WTC11 (cell line): Measurements from ENCODE around the gene SYNGR2. TPM values are rescaled to one million over a fixed set of nuclear protein-coding genes. Genes with fewer than 3 reads are reported as not detected.

ENCODE experiments used
- ATAC-seq: fragments of 200-7000 bp; cut with Tn5 transposase; 2 replicates; pipeline ENCODE4 v1.10.0; 2021; ENCODE audit warnings: mild to moderate bottlenecking, moderate library complexity
- CTCF ChIA-PET: fragments of 300-600 bp; sonication (Branson Sonifier 250); formaldehyde crosslinking; loops from one replicate; lab custom pipeline; 2021; ENCODE audit warnings: antibody characterized with exemption; lab: Charles Lee
- POLR2A ChIA-PET: fragments of 350-600 bp; sonication (Branson Sonifier 250); formaldehyde crosslinking; loops from one replicate; lab custom pipeline; 2021; ENCODE audit warnings: antibody characterized with exemption; lab: Charles Lee
- DNase-seq: peaks from one replicate; pipeline ENCODE4 v3.0.0; 2021; ENCODE audit warnings: low spot score
- H3K27ac Mint-ChIP-seq: 2 replicates; pipeline ENCODE4 v1.8.0; 2021; ENCODE audit warnings: mixed read lengths
- H3K27me3 Mint-ChIP-seq: 2 replicates; pipeline ENCODE4 v1.8.0; 2021; ENCODE audit warnings: low read depth, mild to moderate bottlenecking, moderate library complexity, mixed read lengths
- H3K36me3 Mint-ChIP-seq: 2 replicates; pipeline ENCODE4 v1.8.0; 2021; ENCODE audit warnings: mixed read lengths
- H3K4me1 Mint-ChIP-seq: 2 replicates; pipeline ENCODE4 v1.8.0; 2022; ENCODE audit warnings: mixed read lengths
- H3K4me3 Mint-ChIP-seq: 2 replicates; pipeline ENCODE4 v1.8.0; 2021; ENCODE audit warnings: mild to moderate bottlenecking, moderate library complexity, mixed read lengths
- H3K9me3 Mint-ChIP-seq: 2 replicates; pipeline ENCODE4 v1.8.0; 2021; ENCODE audit warnings: mixed read lengths
- CBFB ChIP-seq: sonication (generic); formaldehyde crosslinking; IDR thresholded peaks from 2 replicates; pipeline ENCODE4 v1.8.1; 2022; ENCODE audit warnings: mild to moderate bottlenecking, low read depth, missing genetic modification reagents
- ESRRA ChIP-seq: sonication (generic); formaldehyde crosslinking; IDR thresholded peaks from 2 replicates; pipeline ENCODE4 v1.8.1; 2022; ENCODE audit warnings: mild to moderate bottlenecking, missing genetic modification reagents, borderline replicate concordance
- GABPB1 ChIP-seq: sonication (generic); formaldehyde crosslinking; IDR thresholded peaks from 2 replicates; pipeline ENCODE4 v1.8.1; 2023; ENCODE audit warnings: mild to moderate bottlenecking, missing genetic modification reagents
- GRHL2 ChIP-seq: fragments of 250-450 bp; sonication (Bioruptor Pico); IDR thresholded peaks from 2 replicates; pipeline ENCODE4 v1.8.0; 2022; ENCODE audit warnings: mild to moderate bottlenecking, moderate library complexity; ENCODE audit not compliant: insufficient replicate concordance, severe bottlenecking
- GTF2I ChIP-seq: fragments of 250-450 bp; sonication (Bioruptor Pico); conservative IDR thresholded peaks from 2 replicates; pipeline ENCODE4 v1.4.0; 2021; ENCODE audit warnings: mild to moderate bottlenecking
- HMGA2 ChIP-seq: fragments of 250-450 bp; sonication (Bioruptor Pico); IDR thresholded peaks from 2 replicates; pipeline ENCODE4 v1.4.0; 2021; ENCODE audit warnings: mild to moderate bottlenecking, moderate library complexity
- IRF2 ChIP-seq: sonication (generic); formaldehyde crosslinking; IDR thresholded peaks from 2 replicates; pipeline ENCODE4 v1.8.0; 2022; ENCODE audit warnings: low read depth, missing genetic modification reagents, borderline replicate concordance
- RORB ChIP-seq: fragments of 250-450 bp; sonication (Bioruptor Pico); IDR thresholded peaks from 2 replicates; pipeline ENCODE4 v1.9.0; 2021; ENCODE audit warnings: mild to moderate bottlenecking
- TP53 ChIP-seq: sonication (generic); formaldehyde crosslinking; IDR thresholded peaks from 2 replicates; pipeline ENCODE4 v1.8.1; 2023; ENCODE audit warnings: mild to moderate bottlenecking, missing genetic modification reagents
- ZBTB21 ChIP-seq: sonication (generic); formaldehyde crosslinking; IDR thresholded peaks from 2 replicates; pipeline ENCODE4 v1.8.1; 2023; ENCODE audit warnings: mild to moderate bottlenecking, missing genetic modification reagents, borderline replicate concordance
- ZNF219 ChIP-seq: sonication (generic); formaldehyde crosslinking; IDR thresholded peaks from 2 replicates; pipeline ENCODE4 v1.8.0; 2023; ENCODE audit warnings: missing genetic modification reagents, mild to moderate bottlenecking, borderline replicate concordance
- ZNF263 ChIP-seq: sonication (generic); formaldehyde crosslinking; IDR thresholded peaks from 2 replicates; pipeline ENCODE4 v1.8.1; 2022; ENCODE audit warnings: low read depth, mild to moderate bottlenecking, moderate library complexity, missing genetic modification reagents
- ZNF396 ChIP-seq: fragments of 250-450 bp; sonication (Bioruptor Pico); IDR thresholded peaks from 2 replicates; pipeline ENCODE4 v1.8.0; 2021; ENCODE audit warnings: mild to moderate bottlenecking, moderate library complexity, borderline replicate concordance
- ZNF416 ChIP-seq: fragments of 250-450 bp; sonication (Bioruptor Pico); IDR thresholded peaks from 2 replicates; pipeline ENCODE4 v1.9.0; 2021; ENCODE audit warnings: mild to moderate bottlenecking, inconsistent platforms
- total RNA-seq: library from RNA; stranded (reverse); gene quantifications from 3 replicates; pipeline ENCODE4 v1.2.3, GENCODE V29; 2021
- TF ChIP-seq, protein P1 (sequence below): sonication (generic); formaldehyde crosslinking; IDR thresholded peaks from 2 replicates; pipeline ENCODE4 v1.8.1; 2022; ENCODE audit warnings: mild to moderate bottlenecking, moderate library complexity, missing genetic modification reagents
- TF ChIP-seq, protein P2 (sequence below): sonication (generic); formaldehyde crosslinking; IDR thresholded peaks from 2 replicates; pipeline ENCODE4 v1.8.0; 2022; ENCODE audit warnings: missing genetic modification reagents
- TF ChIP-seq, protein P3 (sequence below): sonication (generic); formaldehyde crosslinking; IDR thresholded peaks from 2 replicates; pipeline ENCODE4 v1.8.1; 2022; ENCODE audit warnings: low read depth, mild to moderate bottlenecking, moderate library complexity, missing genetic modification reagents, borderline replicate concordance
- TF ChIP-seq, protein P4 (sequence below): sonication (generic); formaldehyde crosslinking; IDR thresholded peaks from 2 replicates; pipeline ENCODE4 v1.8.1; 2022; ENCODE audit warnings: low read depth, missing genetic modification reagents, borderline replicate concordance
- TF ChIP-seq, protein P5 (sequence below): sonication (generic); formaldehyde crosslinking; IDR thresholded peaks from 2 replicates; pipeline ENCODE4 v1.8.1; 2023; ENCODE audit warnings: mild to moderate bottlenecking, missing genetic modification reagents, moderate library complexity

The SYNGR2 gene
- total RNA-seq, 1 experiment from 2014 or later, result 47.7 TPM

DNA sequence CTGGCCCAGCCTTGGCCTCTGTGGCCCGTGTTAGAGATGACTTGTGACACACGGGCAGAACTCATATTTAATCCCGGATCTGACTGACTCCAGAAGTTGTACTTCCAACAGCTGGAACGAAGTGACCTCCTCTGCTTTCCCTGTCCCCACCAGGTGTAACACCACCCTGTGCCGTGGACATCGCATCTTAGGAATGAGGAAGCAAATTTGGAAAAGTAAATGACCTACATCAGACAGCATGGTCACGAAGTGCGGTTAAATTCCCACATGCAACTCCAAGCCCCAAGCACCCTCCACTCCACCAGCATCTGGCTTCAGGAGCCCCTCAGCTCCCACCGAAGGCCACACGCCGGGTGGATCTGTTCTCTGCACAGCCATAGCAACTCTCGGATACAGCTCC is 15.5 kb downstream of the SYNGR2 start (continued):
- TF ChIP-seq, protein P1, sequence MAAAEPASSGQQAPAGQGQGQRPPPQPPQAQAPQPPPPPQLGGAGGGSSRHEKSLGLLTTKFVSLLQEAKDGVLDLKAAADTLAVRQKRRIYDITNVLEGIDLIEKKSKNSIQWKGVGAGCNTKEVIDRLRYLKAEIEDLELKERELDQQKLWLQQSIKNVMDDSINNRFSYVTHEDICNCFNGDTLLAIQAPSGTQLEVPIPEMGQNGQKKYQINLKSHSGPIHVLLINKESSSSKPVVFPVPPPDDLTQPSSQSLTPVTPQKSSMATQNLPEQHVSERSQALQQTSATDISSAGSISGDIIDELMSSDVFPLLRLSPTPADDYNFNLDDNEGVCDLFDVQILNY, result no peak

DNA sequence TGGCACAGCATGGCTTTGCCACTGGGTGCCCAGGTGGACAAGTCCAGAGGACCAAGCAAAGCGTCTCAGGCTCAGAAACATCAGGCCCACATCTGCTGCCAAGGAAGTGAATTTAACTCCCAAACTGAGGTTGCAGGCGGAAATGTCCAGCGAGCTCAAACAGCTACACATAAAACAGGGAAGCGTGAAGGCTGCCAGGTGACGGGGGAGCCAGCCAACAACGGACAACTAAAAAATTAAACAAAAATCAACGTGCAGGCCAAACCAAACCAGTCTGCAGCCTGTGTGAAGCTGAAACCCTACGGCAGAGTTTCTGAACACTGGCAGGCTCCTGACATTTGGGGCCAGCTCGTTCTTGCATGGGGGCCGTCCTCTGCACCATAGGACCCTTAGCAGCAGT is 16.0 kb downstream of the SYNGR2 start:
- H3K27me3 Mint-ChIP-seq, result no peaks in the 10 kb centered on the region
- POLR2A ChIA-PET, result no interaction called here
- H3K9me3 Mint-ChIP-seq, result no peaks in the 10 kb centered on the region
- no peak for DNase-seq
- CTCF ChIA-PET, result interaction anchor here (0.7 to 4.9 kb wide), 4 partner anchors 8 to 99 kb away, joined by 3 to 85 read pairs (median 4); no protein-coding TSS in a partner anchor
- TF ChIP-seq, protein P2, sequence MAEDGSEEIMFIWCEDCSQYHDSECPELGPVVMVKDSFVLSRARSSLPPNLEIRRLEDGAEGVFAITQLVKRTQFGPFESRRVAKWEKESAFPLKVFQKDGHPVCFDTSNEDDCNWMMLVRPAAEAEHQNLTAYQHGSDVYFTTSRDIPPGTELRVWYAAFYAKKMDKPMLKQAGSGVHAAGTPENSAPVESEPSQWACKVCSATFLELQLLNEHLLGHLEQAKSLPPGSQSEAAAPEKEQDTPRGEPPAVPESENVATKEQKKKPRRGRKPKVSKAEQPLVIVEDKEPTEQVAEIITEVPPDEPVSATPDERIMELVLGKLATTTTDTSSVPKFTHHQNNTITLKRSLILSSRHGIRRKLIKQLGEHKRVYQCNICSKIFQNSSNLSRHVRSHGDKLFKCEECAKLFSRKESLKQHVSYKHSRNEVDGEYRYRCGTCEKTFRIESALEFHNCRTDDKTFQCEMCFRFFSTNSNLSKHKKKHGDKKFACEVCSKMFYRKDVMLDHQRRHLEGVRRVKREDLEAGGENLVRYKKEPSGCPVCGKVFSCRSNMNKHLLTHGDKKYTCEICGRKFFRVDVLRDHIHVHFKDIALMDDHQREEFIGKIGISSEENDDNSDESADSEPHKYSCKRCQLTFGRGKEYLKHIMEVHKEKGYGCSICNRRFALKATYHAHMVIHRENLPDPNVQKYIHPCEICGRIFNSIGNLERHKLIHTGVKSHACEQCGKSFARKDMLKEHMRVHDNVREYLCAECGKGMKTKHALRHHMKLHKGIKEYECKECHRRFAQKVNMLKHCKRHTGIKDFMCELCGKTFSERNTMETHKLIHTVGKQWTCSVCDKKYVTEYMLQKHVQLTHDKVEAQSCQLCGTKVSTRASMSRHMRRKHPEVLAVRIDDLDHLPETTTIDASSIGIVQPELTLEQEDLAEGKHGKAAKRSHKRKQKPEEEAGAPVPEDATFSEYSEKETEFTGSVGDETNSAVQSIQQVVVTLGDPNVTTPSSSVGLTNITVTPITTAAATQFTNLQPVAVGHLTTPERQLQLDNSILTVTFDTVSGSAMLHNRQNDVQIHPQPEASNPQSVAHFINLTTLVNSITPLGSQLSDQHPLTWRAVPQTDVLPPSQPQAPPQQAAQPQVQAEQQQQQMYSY (CRISPR knock-in tag), result no peak
- TF ChIP-seq GRHL2 (CRISPR knock-in tag) (no peak), GABPB1 (CRISPR knock-in tag) (no peak), ZNF219 (CRISPR knock-in tag) (no peak), IRF2 (no peak), CBFB (no peak), GTF2I (CRISPR knock-in tag) (no peak), TP53 (CRISPR knock-in tag) (no peak), RORB (CRISPR knock-in tag) (no peak), ESRRA (no peak)
- TF ChIP-seq, protein P3, sequence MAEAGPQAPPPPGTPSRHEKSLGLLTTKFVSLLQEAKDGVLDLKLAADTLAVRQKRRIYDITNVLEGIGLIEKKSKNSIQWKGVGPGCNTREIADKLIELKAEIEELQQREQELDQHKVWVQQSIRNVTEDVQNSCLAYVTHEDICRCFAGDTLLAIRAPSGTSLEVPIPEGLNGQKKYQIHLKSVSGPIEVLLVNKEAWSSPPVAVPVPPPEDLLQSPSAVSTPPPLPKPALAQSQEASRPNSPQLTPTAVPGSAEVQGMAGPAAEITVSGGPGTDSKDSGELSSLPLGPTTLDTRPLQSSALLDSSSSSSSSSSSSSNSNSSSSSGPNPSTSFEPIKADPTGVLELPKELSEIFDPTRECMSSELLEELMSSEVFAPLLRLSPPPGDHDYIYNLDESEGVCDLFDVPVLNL (CRISPR knock-in tag), result no peak
- TF ChIP-seq, protein P4, sequence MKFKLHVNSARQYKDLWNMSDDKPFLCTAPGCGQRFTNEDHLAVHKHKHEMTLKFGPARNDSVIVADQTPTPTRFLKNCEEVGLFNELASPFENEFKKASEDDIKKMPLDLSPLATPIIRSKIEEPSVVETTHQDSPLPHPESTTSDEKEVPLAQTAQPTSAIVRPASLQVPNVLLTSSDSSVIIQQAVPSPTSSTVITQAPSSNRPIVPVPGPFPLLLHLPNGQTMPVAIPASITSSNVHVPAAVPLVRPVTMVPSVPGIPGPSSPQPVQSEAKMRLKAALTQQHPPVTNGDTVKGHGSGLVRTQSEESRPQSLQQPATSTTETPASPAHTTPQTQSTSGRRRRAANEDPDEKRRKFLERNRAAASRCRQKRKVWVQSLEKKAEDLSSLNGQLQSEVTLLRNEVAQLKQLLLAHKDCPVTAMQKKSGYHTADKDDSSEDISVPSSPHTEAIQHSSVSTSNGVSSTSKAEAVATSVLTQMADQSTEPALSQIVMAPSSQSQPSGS (CRISPR knock-in tag), result no peak
- TF ChIP-seq, protein P5, sequence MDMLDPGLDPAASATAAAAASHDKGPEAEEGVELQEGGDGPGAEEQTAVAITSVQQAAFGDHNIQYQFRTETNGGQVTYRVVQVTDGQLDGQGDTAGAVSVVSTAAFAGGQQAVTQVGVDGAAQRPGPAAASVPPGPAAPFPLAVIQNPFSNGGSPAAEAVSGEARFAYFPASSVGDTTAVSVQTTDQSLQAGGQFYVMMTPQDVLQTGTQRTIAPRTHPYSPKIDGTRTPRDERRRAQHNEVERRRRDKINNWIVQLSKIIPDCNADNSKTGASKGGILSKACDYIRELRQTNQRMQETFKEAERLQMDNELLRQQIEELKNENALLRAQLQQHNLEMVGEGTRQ (CRISPR knock-in tag), result no peak
- peaks cover 24% of the 10 kb centered on the region for H3K4me1 Mint-ChIP-seq
- peaks cover 55% of the 10 kb centered on the region for H3K36me3 Mint-ChIP-seq
- H3K4me3 Mint-ChIP-seq, result peak overlapping the region; percentile 37; the same call in 1 of the 2 replicates
- ATAC-seq, result no peak
- 0 out of 2 replicates have a peak overlapping the region, but pooled peaks have one; percentile 19 for H3K27ac Mint-ChIP-seq

DNA sequence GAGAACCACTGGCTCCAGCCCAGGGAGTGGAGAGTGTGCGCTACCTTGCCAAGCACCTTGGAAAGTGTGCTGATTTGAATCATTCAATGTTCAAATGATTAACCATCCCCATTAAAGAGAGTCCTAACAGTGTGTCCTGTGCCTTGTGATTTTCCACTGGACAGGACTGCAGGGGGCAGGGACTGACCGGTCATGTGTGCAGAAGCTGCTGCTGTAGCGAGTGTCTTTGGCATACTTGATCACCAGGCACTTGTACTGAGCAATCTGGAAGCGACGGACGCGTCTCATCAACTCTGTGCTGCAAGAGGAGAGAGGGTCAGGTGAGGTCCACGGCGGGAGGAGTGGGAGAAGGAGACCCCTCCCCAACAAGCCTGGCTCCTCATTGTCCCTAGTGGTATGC is 16.5 kb downstream of the SYNGR2 start:
- ATAC-seq, result no peak
- peaks cover 50% of the 10 kb centered on the region for H3K36me3 Mint-ChIP-seq
- DNase-seq, result no peak
- CTCF ChIA-PET, result interaction anchor here (1.2 to 4.9 kb wide), 2 partner anchors 9 to 100 kb away, joined by 4 to 85 read pairs; no protein-coding TSS in a partner anchor
- peak overlapping the region; percentile 82 for H3K4me3 Mint-ChIP-seq
- POLR2A ChIA-PET, result no interaction called here
- peak overlapping the region; percentile 39; the same call in 1 of the 2 replicates for H3K27ac Mint-ChIP-seq
- H3K27me3 Mint-ChIP-seq, result no peaks in the 10 kb centered on the region
- H3K9me3 Mint-ChIP-seq, result no peaks in the 10 kb centered on the region
- H3K4me1 Mint-ChIP-seq, result peaks cover 24% of the 10 kb centered on the region
- TF ChIP-seq HMGA2 (CRISPR knock-in tag) (no peak), ZNF263 (CRISPR knock-in tag) (no peak), ZBTB21 (CRISPR knock-in tag) (no peak), ZNF416 (CRISPR knock-in tag) (no peak), ZNF396 (CRISPR knock-in tag) (no peak)
- TF ChIP-seq, protein P2 (CRISPR knock-in tag), result no peak
